Right atrium auricular region (tissue), 2 donors: ENCODE results near the gene RASGRP4. TPM values are rescaled to one million over a fixed set of nuclear protein-coding genes. Genes with fewer than 3 reads are reported as not detected.
"Not testable (repeated sequence)": the region's sequence is repeated elsewhere in the genome, so short reads cannot be mapped to it uniquely, and the experiment has no call there.

Experiments
- DNase-seq: peaks from one replicate; pipeline ENCODE4 v3.0.0-alpha.2; 2019; ENCODE audit warnings: low spot score
- H3K27ac ChIP-seq, 2 donors: fragments of 200-600 bp; sonication (generic); 1 replicate in 1 of 2; 2 replicates in 1 of 2; pipeline ENCODE4 v1.5.1; 2016 to 2019
- H3K27me3 ChIP-seq, 2 donors: fragments of 200-600 bp; sonication (generic); one replicate each; pipeline versions ENCODE4 v1.5.1 to v1.6.0; 2017 to 2019
- H3K36me3 ChIP-seq: fragments of 200-600 bp; sonication (generic); one replicate; pipeline ENCODE4 v1.5.1; 2016
- H3K4me1 ChIP-seq, 2 donors: fragments of 200-600 bp; sonication (generic); one replicate each; pipeline versions ENCODE4 v1.5.1 to v1.6.0; 2017 to 2019
- H3K4me3 ChIP-seq, 2 donors: fragments of 200-600 bp; sonication (generic); 1 replicate in 1 of 2; 2 replicates in 1 of 2; pipeline ENCODE4 v1.5.1; 2017 to 2019; ENCODE audit warnings: mild to moderate bottlenecking in 1 of 2, moderate library complexity in 1 of 2
- H3K9me3 ChIP-seq, 2 donors: fragments of 200-600 bp; sonication (generic); one replicate each; pipeline ENCODE4 v1.5.1; 2019
- CTCF ChIP-seq, 2 donors: fragments of 200-600 bp; sonication (generic); IDR thresholded peaks; one replicate each; pipeline ENCODE4 v1.5.1; 2019; ENCODE audit warnings: antibody characterized with exemption in 2 of 2
- total RNA-seq, 2 donors: library from RNA; depleted of rRNA; stranded (reverse); fragments of >200 nt; gene quantifications; one replicate each; pipeline ENCODE4 v1.1.0, GENCODE V29; 2016

Gene RASGRP4
- total RNA-seq, 2 donors from 2014 or later = 1.1 to 2.9 TPM

DNA sequence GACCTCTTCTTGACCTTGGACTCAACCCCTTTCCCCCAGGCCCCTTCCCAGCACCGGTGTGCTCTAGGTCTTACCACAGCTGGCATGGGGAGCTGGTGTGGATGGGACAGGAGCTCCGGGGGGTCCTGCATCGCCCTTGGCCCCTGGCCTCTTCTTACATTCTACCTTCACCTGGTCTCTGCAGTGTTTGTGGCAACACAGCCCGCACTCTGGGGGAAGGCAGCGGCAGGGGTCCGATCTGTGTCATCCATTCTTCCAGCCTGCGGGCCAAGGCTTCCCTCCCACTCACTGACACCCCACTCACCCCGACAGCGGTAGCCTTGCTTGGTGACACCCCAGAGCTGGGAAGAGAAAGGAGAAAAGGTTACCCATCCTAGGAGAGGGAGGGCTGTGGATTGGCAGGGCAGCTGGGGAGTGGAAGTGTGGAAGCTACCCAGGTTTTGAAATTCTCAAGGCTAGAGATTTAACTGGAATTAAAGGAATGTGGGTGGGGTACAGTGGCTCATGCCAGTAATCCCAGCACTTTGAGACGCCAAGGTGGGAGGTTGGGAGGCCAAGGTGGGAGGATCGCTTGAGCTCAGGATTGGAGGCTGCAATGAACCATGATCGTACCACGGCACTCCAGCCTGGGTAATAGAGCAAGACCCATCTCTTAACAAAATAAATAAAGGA is 14.8 kb downstream of the RASGRP4 start:
- Histone ChIP-seq H3K4me3 (no peak overlapping the region), H3K9me3 (no peaks in the 10 kb centered on the region), H3K27me3 (no peaks in the 10 kb centered on the region), H3K27ac (no peak overlapping the region), H3K36me3 (no peaks in the 10 kb centered on the region), H3K4me1 (no peaks in the 10 kb centered on the region)
- DNase-seq = no peak
- TF ChIP-seq CTCF (IDR thresholded peaks at IDR 0.05) = no peak

- not testable (repeated sequence) for H3K36me3 ChIP-seq, H3K27me3 ChIP-seq, H3K27ac ChIP-seq
Observed at GRCh38 chr19:38410407-38410806, 15.6 kb downstream of the RASGRP4 start.

DNA sequence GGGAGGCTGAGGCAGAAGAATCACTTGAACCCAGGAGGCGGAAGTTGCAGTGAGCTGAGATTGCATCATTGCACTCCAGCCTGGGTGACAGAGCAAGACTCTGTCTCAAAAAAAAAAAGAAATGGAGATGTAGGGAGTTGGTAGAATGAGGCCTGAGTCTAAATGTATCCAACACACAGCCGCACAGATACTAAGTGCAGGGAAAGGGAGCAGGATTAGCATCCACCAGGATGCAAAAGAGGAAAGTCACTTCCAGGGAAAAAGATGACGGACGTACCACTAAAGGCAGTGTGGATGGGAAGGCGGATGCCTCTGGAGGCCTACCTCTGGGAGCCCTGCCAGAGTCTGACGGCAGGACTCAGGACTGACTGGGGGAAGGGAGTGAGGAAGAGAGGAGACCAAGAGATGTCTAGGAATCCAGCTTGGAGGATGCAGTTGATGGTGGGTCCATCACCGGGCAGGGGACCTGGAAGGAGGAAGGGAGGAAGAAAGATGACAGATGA is 16.3 kb downstream of the RASGRP4 start:
- H3K27me3 ChIP-seq = no peaks in the 10 kb centered on the region
- peaks cover 3% of the 10 kb centered on the region for H3K36me3 ChIP-seq
- H3K9me3 ChIP-seq = no peaks in the 10 kb centered on the region
- no peak overlapping the region for H3K4me3 ChIP-seq
- H3K4me1 ChIP-seq = no peaks in the 10 kb centered on the region
- no peak overlapping the region for H3K27ac ChIP-seq
- no peak for DNase-seq
- no peak for TF ChIP-seq CTCF (IDR thresholded peaks at IDR 0.05)

More at GRCh38 chr19:38410407-38410806, 15.6 kb downstream of the RASGRP4 start:
- DNase-seq, H3K9me3 ChIP-seq, H3K4me1 ChIP-seq, H3K4me3 ChIP-seq: not testable (repeated sequence)

GRCh38 chr19:38405276-38405675 is 20.7 kb downstream of the RASGRP4 start:
- no peak overlapping the region for H3K4me3 ChIP-seq
- H3K27me3 ChIP-seq = no peaks in the 10 kb centered on the region
- peaks cover 3% of the 10 kb centered on the region for H3K36me3 ChIP-seq
- H3K27ac ChIP-seq = no peak overlapping the region
- TF ChIP-seq CTCF (IDR thresholded peaks at IDR 0.05) = no peak
- no peaks in the 10 kb centered on the region for H3K9me3 ChIP-seq
- H3K4me1 ChIP-seq = peaks cover 0 to 8% of the 10 kb centered on the region in 2 donors
- DNase-seq = no peak

GRCh38 chr19:38404858-38405257 is 21.2 kb downstream of the RASGRP4 start:
- no peak for DNase-seq

More at GRCh38 chr19:38404858-38405257, 21.2 kb downstream of the RASGRP4 start:
- Histone ChIP-seq H3K9me3 (no peaks in the 10 kb centered on the region), H3K36me3 (peaks cover 3% of the 10 kb centered on the region), H3K27me3 (no peaks in the 10 kb centered on the region), H3K4me1 (peaks cover 0 to 8% of the 10 kb centered on the region in 2 donors), H3K27ac (no peak overlapping the region), H3K4me3 (no peak overlapping the region)
- TF ChIP-seq CTCF (IDR thresholded peaks at IDR 0.05) = no peak
